HG02759 (cell line): Measurements from ENCODE around the gene CTAGE8.
"Not testable (repeated sequence)": the region's sequence is repeated elsewhere in the genome, so short reads cannot be mapped to it uniquely, and the experiment has no call there.

Experiments
- ATAC-seq: cut with Tn5 transposase; IDR thresholded peaks from one replicate; pipeline ENCODE4 v1.9.1; 2021; ENCODE audit warnings: mild to moderate bottlenecking, moderate library complexity; ENCODE audit not compliant: unreplicated experiment

CTAGE8 gene

GRCh38 chr7:144259067-144259466 is 10.0 kb downstream of the CTAGE8 start:
- not testable (repeated sequence) for ATAC-seq

DNA sequence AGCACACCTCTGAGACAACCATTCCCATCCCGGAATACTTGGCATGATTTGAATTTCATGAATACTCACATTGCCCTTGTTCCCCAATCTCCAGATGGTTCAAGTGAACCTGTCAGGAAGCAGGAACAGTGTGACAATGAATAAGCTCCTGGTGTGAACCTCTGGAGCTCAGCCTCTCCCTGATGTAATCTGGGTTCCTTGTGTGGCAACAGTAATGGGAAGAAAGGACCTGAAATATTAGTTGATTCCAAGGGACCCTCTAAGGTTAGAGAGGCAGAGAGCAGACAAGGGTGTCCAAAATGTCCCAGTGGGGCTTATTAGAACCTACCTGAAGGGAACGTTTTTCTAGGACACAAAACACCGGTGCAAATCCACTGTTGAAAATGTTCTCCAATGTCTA is 13.0 kb downstream of the CTAGE8 start:
- ATAC-seq = no peak

DNA sequence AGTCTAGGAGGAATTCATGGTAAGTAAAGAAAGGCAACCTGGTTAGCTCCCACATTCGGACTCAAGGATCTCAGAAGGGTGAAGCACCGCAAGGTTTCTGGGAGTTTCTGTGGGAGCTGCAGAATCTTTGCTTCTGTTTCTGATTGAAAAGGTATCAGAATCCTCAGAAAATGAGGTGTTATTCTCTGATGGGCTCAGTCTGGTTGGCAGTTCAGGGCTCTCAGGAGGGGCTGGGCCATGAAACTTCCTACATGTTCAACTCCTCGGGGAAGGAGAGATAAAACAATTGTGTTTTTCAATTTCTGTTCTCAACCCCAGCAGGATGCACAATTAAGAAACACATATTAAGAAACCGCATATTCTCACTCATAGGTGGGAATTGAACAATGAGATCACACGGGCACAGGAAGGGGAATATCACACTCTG is 13.6 kb downstream of the CTAGE8 start:
- ATAC-seq = no peak

- not testable (repeated sequence) for ATAC-seq
Measured at GRCh38 chr7:144252307-144252706, 16.8 kb downstream of the CTAGE8 start.

GRCh38 chr7:144247674-144248330 is 21.3 kb downstream of the CTAGE8 start:
- not testable (repeated sequence) for ATAC-seq

GRCh38 chr7:144246967-144247366 is 22.1 kb downstream of the CTAGE8 start:
- ATAC-seq = not testable (repeated sequence)

DNA sequence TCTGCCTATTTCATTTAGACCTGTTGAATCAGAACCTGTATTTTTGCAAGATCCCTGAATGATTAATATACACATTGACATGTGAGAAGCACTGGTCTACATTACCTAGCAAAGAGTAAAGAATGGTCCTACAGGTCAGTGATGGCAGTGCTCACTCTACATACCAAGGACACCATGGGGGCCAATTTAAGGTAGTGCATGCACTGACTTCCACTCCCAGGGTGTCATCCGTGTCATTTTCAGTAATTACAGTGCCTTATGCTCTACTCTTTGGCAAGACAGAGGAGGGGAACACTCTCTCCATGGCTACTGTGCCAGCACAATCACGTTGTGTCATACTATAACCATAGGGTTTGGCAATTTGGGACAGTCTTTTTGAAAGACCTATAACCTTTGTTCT is 23.7 kb downstream of the CTAGE8 start:
- ATAC-seq = not testable (repeated sequence)

- not testable (repeated sequence) for ATAC-seq
Measured at GRCh38 chr7:144239365-144239764, 29.7 kb downstream of the CTAGE8 start, which contains the start of gene OR2A42. TSS of gene OR2A42 (minus strand) at chr7:144239605. CDS start at chr7:144232843, 6,762 bp downstream.

DNA sequence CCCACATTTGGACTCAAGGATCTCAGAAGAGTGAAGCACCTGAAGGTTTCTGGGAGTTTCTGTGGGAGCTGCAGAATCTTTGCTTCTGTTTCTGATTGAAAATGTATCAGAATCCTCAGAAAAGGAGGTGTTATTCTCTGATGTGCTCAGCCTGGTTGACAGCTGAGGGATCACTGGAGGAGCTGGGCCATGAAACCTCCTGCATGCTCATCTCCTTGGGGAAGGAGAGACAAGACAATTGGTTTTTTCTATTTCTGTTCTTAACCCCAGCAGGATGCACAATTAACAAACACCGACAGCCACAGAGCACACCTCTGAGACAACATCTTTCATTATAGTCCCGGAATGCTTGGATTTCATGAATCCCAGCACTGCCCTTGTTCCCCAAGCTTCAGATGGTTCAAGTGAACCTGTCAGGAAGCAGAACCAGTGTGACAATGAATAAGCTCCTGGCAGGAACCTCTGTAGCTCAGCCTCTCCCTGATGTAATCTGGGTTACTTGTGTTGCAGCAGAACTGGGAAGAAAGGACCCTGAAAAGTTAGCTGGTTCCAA is 30.5 kb downstream of the CTAGE8 start:
- ATAC-seq = not testable (repeated sequence)

GRCh38 chr7:144233039-144233438 is 36.0 kb downstream of the CTAGE8 start:
- ATAC-seq = not testable (repeated sequence)

DNA sequence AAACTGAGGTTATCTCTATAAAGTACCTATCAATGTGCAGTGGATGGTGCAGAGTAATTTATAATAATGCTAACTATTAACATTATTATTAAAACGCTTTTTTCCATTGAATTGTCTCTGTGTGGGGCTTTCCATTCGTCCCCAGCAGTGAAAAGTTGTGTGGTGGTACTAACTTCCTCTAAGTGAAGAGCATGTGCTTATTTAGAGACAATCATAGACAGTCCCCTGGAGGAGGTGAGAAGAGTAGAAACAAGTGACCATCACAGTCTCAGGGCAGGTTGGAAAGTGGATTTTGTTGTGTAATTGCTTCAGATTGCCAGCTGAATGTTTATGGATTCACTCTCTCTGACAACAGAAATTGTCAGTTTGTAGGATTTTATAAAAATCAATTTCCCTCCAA is 38.1 kb downstream of the CTAGE8 start:
- not testable (repeated sequence) for ATAC-seq

DNA sequence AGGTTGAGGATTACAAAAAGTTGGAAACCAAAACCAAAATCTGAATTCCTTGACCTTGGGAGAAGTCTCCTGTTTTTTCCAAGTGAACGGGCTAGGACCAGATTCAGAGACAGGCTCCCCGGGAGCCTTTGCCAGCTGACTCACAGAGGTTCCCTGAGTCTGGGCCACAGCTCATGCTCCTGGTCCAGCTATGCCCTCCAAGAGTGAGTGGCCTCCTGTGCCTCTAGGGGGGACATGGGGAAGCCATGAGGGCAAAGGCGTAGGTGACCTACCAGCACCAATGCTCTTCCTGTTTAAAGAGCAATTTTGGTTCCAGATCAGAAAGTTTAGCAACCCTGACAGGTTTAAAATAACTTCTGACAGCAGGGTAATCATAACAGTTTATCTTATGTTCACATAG is 40.3 kb downstream of the CTAGE8 start:
- not testable (repeated sequence) for ATAC-seq

- not testable (repeated sequence) for ATAC-seq
Measured at GRCh38 chr7:144226866-144227265, 42.2 kb downstream of the CTAGE8 start.

- not testable (repeated sequence) for ATAC-seq
Measured at GRCh38 chr7:144223675-144224074, 45.4 kb downstream of the CTAGE8 start.

- ATAC-seq = not testable (repeated sequence)
Measured at GRCh38 chr7:144220531-144220930, 48.6 kb downstream of the CTAGE8 start.

GRCh38 chr7:144219149-144219548 is 49.9 kb downstream of the CTAGE8 start:
- ATAC-seq = not testable (repeated sequence)

- ATAC-seq = not testable (repeated sequence)
Measured at GRCh38 chr7:144218581-144218980, 50.5 kb downstream of the CTAGE8 start.

DNA sequence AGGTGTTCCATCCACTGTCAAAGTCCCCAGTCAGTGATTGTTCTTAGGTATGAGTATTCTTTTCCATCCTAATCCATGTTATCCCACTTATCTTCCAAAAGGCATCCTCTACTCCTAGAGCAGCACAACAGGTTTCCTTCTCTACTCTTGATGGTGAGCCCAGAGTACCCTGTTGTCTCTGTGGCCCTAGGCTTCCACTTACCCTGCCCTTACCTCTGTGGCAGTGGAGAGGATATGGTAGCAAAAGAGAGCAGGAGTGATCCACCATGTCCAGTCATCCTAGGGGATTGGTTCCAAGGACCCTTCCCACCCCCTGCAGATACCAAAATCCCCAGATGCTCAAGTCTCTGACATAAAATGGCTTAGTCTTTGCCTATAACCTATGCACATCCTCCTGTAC is 51.9 kb downstream of the CTAGE8 start:
- ATAC-seq = not testable (repeated sequence)
